OCI-LY3 (cell line): ENCODE results near the gene SLC35F2.

Experiments
- CTCF ChIP-seq: fragments of 200-600, 300-600 bp; sonication (generic); IDR thresholded peaks from 2 replicates; pipeline ENCODE4 v1.5.1; 2014; ENCODE audit warnings: antibody characterized with exemption, low read length, low read depth
- EZH2phosphoT487 ChIP-seq: fragments of 200-600 bp; shearing (Covaris generic); IDR thresholded peaks from 2 replicates; pipeline ENCODE4 v1.6.1; 2018; ENCODE audit warnings: antibody characterized with exemption, mixed run types, low read depth

- TF ChIP-seq CTCF (no peak), EZH2phosphoT487 (no peak)
Observed at GRCh38 chr11:107791343-107792048, 67.1 kb downstream of the SLC35F2 start.
